Coronary artery (tissue), 2 donors: ENCODE measurements around the gene GPC6.

Experiments
- DNase-seq: peaks from one replicate; pipeline ENCODE4 v3.0.0-alpha.2; 2017; ENCODE audit warnings: low spot score
- H3K27ac ChIP-seq, 2 donors: fragments of 200-600 bp; sonication (generic); one replicate each; pipeline ENCODE4 v1.5.1; 2016 to 2019
- H3K4me3 ChIP-seq: fragments of 200-600 bp; sonication (generic); 2 replicates; pipeline ENCODE4 v1.5.1; 2016; ENCODE audit warnings: mild to moderate bottlenecking, moderate library complexity
- CTCF ChIP-seq: fragments of 200-600 bp; sonication (generic); IDR thresholded peaks from one replicate; pipeline ENCODE4 v1.5.1; 2019; ENCODE audit warnings: antibody characterized with exemption

GPC6 gene

GRCh38 chr13:93690139-93690538 lies 463.5 kb downstream of the GPC6 start:
- no peak for DNase-seq
- no peak for TF ChIP-seq CTCF
- Histone ChIP-seq H3K4me3 (no peak overlapping the region), H3K27ac (no peak overlapping the region)

- Histone ChIP-seq H3K4me3 (no peak overlapping the region), H3K27ac (no peak overlapping the region)
- TF ChIP-seq CTCF: no peak
- DNase-seq: no peak
These were observed 471.5 kb downstream of the GPC6 start for GRCh38 chr13:93698016-93698613.

DNA sequence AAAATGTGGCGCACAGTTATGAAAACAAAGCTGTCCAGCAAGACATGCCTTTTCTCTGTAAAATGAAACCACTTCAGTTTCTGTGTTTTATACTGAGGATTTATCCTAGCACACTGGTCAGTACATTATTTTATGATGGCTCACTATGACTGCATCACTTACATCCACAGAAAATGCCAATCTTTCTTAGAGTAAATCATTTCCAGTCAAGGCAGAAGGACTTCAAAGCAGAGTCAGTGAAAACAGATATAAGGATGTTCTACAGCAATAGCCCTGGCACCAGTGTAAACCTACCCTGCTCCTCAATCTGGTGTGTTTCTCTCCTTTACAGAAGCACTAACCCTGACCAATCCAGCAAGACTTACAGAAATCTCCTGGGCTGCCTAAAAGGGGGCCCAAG lies 473.5 kb downstream of the GPC6 start:
- no peak for TF ChIP-seq CTCF
- Histone ChIP-seq H3K4me3 (no peak overlapping the region), H3K27ac (no peak overlapping the region)
- no peak for DNase-seq

DNA sequence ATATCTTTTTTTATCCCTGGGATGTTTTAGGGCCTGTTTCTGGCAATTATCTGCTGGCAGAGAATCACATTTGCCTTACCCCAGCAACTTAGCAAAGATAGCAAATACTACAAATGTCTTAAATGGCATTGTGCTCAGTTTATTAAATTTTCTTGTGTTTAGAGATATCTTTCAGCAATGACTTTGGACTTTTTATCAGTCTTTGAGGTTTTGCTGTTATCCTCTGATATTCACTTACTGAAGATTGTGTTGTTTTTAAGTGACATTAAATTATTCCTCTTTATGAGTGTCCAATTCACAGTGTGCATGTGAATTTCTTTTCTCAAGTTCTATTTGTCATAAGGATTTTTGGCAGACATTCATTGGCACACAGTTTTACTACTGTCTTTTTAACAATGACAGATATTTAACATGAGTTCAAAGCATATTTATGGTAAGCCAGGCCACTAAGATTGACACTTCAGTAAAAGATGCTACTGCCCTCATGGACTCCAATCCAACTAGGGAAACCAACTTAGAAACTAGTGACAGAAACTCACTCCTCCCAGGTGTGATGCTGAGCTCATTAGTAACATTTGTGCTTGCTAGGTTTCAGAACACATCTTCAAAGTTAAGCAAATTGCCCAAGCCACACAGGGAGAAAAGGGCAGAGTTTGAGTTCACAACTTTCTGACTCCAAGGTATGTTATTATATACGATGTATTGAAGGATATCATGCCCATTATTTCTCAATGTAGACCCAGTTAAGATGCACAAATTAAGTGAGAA lies 481.9 kb downstream of the GPC6 start:
- no peak for TF ChIP-seq CTCF
- no peak overlapping the region for H3K27ac ChIP-seq
- no peak for DNase-seq
- no peak overlapping the region for H3K4me3 ChIP-seq

- no peak overlapping the region for H3K27ac ChIP-seq
- TF ChIP-seq CTCF: no peak
- H3K4me3 ChIP-seq: no peak overlapping the region
- DNase-seq: no peak
These were observed 483.1 kb downstream of the GPC6 start for GRCh38 chr13:93709506-93710244.

DNA sequence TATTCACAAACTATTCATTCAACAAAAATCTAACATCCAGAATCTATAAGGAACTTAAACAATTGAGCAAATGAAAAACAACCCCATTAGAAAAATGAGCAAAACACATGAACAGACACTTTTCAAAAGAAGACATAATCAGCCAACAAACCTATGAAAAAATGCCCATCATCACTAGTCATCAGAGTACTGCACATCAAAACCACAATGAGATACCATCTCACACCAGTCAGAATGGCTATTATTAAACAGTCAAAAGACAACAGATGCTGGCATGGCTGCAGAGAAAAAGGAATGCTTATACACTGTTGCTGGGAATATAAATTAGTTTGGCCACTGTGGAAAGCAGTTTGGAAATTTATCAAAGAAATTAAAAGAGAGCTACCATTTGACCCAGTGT lies 487.6 kb downstream of the GPC6 start:
- Histone ChIP-seq H3K4me3 (no peak overlapping the region), H3K27ac (no peak overlapping the region)
- DNase-seq: no peak
- no peak for TF ChIP-seq CTCF
